Stomach (tissue), 4 donors: Measurements from ENCODE around the gene LIN9.

ENCODE experiments used
- EP300 ChIP-seq: sonication (generic); formaldehyde crosslinking; IDR thresholded peaks from one replicate; pipeline ENCODE4 v1.6.1; 2017; ENCODE audit warnings: antibody characterized with exemption
- POLR2A ChIP-seq, 4 donors: fragments of 450-650 bp; IDR thresholded peaks; one replicate each; pipeline ENCODE4 v1.6.1; 2016; ENCODE audit warnings: antibody characterized with exemption in 4 of 4, control low read depth in 2 of 4, mild to moderate bottlenecking in 1 of 4, moderate library complexity in 1 of 4
- POLR2AphosphoS5 ChIP-seq, 3 donors: sonication (generic); formaldehyde crosslinking; IDR thresholded peaks; one replicate each; pipeline ENCODE4 v1.6.1; 2016; ENCODE audit warnings: antibody characterized with exemption in 3 of 3
- TF ChIP-seq, protein P1 (sequence below), 7 experiments: fragments of 450-650 bp in 4 of 7; fragments of 200-600 bp in 3 of 7; sonication (generic) in 3 of 7; IDR thresholded peaks; one replicate each; pipeline ENCODE4 v1.5.1; 2016 to 2019; ENCODE audit warnings: antibody characterized with exemption in 7 of 7, control low read depth in 2 of 7, mild to moderate bottlenecking in 1 of 7

DNA sequence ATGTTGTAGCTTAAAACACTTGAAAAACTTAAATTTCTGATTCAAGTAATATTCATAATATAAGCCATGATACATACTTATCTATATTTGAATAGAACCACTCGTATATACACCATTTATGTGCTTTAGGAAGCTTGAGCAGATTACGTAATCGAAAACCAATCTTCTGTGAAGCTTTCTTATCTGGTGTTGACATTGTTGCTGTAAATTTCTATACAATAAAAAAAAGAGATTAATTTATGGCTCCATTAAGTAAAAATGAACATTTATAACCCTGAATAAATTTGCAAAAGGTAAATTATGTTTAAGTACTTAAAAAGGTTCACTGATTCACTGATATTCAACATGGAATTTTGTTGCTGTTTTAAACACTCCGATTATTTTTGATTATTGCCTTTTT, 21.4 kb downstream of the LIN9 start:
- TF ChIP-seq POLR2A (IDR thresholded peaks at IDR 0.05) (no peak), POLR2AphosphoS5 (IDR thresholded peaks at IDR 0.05) (no peak), EP300 (no peak)
- TF ChIP-seq, protein P1, sequence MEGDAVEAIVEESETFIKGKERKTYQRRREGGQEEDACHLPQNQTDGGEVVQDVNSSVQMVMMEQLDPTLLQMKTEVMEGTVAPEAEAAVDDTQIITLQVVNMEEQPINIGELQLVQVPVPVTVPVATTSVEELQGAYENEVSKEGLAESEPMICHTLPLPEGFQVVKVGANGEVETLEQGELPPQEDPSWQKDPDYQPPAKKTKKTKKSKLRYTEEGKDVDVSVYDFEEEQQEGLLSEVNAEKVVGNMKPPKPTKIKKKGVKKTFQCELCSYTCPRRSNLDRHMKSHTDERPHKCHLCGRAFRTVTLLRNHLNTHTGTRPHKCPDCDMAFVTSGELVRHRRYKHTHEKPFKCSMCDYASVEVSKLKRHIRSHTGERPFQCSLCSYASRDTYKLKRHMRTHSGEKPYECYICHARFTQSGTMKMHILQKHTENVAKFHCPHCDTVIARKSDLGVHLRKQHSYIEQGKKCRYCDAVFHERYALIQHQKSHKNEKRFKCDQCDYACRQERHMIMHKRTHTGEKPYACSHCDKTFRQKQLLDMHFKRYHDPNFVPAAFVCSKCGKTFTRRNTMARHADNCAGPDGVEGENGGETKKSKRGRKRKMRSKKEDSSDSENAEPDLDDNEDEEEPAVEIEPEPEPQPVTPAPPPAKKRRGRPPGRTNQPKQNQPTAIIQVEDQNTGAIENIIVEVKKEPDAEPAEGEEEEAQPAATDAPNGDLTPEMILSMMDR (IDR thresholded peaks at IDR 0.05), result no peak
